ENCODE results near the gene ESR1.
"Not testable (repeated sequence)": the region's sequence is repeated elsewhere in the genome, so short reads cannot be mapped to it uniquely, and the experiment has no call there.

ESR1 gene

GRCh38 chr6:151975795-151976194, 168.3 kb downstream of the ESR1 start:
- no peak for DNase-seq (ENCODE audit: low read depth in 2 of 2)

GRCh38 chr6:151988199-151988598, 180.7 kb downstream of the ESR1 start:
- not testable (repeated sequence) for DNase-seq (ENCODE audit: low read depth in 2 of 2)

GRCh38 chr6:151992091-151992490, 184.6 kb downstream of the ESR1 start:
- DNase-seq (ENCODE audit: low read depth in 2 of 2) = no peak

- no peak for DNase-seq (ENCODE audit: low read depth in 2 of 2)
These were observed 185.9 kb downstream of the ESR1 start for GRCh38 chr6:151993364-151993763.

GRCh38 chr6:151998784-151999183, 191.3 kb downstream of the ESR1 start:
- no peak for DNase-seq (ENCODE audit: low read depth in 2 of 2)

GRCh38 chr6:151999194-151999593, 191.7 kb downstream of the ESR1 start:
- DNase-seq (ENCODE audit: low read depth in 2 of 2) = no peak

- DNase-seq (ENCODE audit: low read depth in 2 of 2) = no peak
These were observed 193.9 kb downstream of the ESR1 start for GRCh38 chr6:152001408-152001807.

- DNase-seq (ENCODE audit: low read depth in 2 of 2) = no peak
These were observed 194.8 kb downstream of the ESR1 start for GRCh38 chr6:152002306-152002705.

GRCh38 chr6:152004036-152004566, 196.6 kb downstream of the ESR1 start:
- DNase-seq (ENCODE audit: low read depth in 2 of 2) = no peak

- no peak for DNase-seq (ENCODE audit: low read depth in 2 of 2)
These were observed 197.4 kb downstream of the ESR1 start for GRCh38 chr6:152004896-152005295.

- no peak for DNase-seq (ENCODE audit: low read depth in 2 of 2)
These were observed 201.3 kb downstream of the ESR1 start for GRCh38 chr6:152008779-152009178.

GRCh38 chr6:152012227-152012626, 204.7 kb downstream of the ESR1 start:
- no peak for DNase-seq (ENCODE audit: low read depth in 2 of 2)

- DNase-seq (ENCODE audit: low read depth in 2 of 2) = no peak
These were observed 211.4 kb downstream of the ESR1 start for GRCh38 chr6:152018876-152019275.

- DNase-seq (ENCODE audit: low read depth in 2 of 2) = no peak
These were observed 214.8 kb downstream of the ESR1 start for GRCh38 chr6:152022303-152022702.

GRCh38 chr6:152023613-152024012, 216.1 kb downstream of the ESR1 start:
- DNase-seq (ENCODE audit: low read depth in 2 of 2) = no peak

- DNase-seq (ENCODE audit: low read depth in 2 of 2) = no peak
These were observed 218.8 kb downstream of the ESR1 start for GRCh38 chr6:152026291-152026690.

GRCh38 chr6:152026744-152027143, 219.3 kb downstream of the ESR1 start:
- DNase-seq (ENCODE audit: low read depth in 2 of 2) = not testable (repeated sequence)

- DNase-seq (ENCODE audit: low read depth in 2 of 2) = not testable (repeated sequence)
These were observed 226.3 kb downstream of the ESR1 start for GRCh38 chr6:152033765-152034164.

GRCh38 chr6:152034631-152035030, 227.1 kb downstream of the ESR1 start:
- no peak for DNase-seq (ENCODE audit: low read depth in 2 of 2)

GRCh38 chr6:152046118-152046517, 238.6 kb downstream of the ESR1 start:
- no peak for DNase-seq (ENCODE audit: low read depth in 2 of 2)

GRCh38 chr6:152048921-152049320, 241.4 kb downstream of the ESR1 start:
- no peak for DNase-seq (ENCODE audit: low read depth in 2 of 2)

GRCh38 chr6:152049502-152049901, 242.0 kb downstream of the ESR1 start:
- DNase-seq (ENCODE audit: low read depth in 2 of 2) = no peak

- DNase-seq (ENCODE audit: low read depth in 2 of 2) = no peak
These were observed 243.1 kb downstream of the ESR1 start for GRCh38 chr6:152050451-152051195.

GRCh38 chr6:152052061-152052460, 244.6 kb downstream of the ESR1 start:
- no peak for DNase-seq (ENCODE audit: low read depth in 2 of 2)

Data from stimulated activated CD4-positive, alpha-beta T cell treated with anti-CD3 and anti-CD28 coated beads, Interleukin-4, amount 100 ng/mL, for 48 hours (primary cell).